AG09319 (cell line): ENCODE results near the gene POLR1D.

ENCODE experiments used
- DNase-seq: peaks from one replicate; pipeline ENCODE4 v3.0.0-alpha.2; 2010; ENCODE audit warnings: low read depth; ENCODE audit errors: extremely low read depth
- CTCF ChIP-seq: IDR thresholded peaks from 2 replicates; pipeline ENCODE4 v1.5.1; 2011; ENCODE audit warnings: low read depth, mild to moderate bottlenecking, inconsistent platforms, low read length, moderate library complexity

POLR1D gene

DNA sequence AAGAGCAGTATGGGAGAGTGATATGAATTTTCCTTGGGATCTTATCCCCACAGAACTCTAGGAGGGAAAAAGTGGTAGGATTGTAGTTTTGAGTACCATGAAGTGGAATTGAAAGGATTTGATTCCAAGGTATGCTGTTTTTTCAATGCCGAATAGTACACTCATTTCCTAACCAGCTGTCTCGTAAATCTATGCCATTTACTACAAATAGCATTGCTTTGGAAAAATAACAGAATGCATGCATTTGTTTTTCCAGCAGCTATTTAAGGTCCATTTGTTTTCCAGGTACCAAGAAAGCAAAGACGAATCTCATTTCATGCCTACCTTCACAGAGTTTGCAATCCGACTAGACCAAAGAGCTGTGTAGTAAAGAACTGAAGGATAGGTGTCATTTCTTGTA, 10.5 kb downstream of the POLR1D start:
- no peak for DNase-seq
- no peak for TF ChIP-seq CTCF

GRCh38 chr13:27632648-27633047, 11.0 kb downstream of the POLR1D start:
- no peak for DNase-seq
- TF ChIP-seq CTCF, result no peak

DNA sequence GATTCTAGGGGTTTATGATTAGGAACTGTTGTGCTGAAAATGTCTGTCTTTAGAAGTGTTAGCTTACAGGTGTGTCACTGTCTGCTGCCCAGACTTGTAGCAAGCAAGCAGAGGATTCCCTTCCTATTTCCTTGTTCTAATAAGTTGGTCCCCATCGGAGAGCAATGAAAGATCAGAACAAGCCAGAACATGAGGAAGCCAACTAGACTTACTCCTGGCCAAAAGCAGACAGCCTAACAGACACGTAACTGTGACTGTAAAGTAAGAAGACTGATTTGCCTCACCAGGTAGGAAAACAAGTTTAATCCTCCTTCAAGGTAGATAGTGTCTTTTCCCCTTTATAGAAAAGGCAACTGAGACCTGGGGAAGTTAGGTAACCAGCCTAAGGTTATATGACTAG, 12.5 kb downstream of the POLR1D start:
- TF ChIP-seq CTCF, result no peak
- DNase-seq, result no peak

DNA sequence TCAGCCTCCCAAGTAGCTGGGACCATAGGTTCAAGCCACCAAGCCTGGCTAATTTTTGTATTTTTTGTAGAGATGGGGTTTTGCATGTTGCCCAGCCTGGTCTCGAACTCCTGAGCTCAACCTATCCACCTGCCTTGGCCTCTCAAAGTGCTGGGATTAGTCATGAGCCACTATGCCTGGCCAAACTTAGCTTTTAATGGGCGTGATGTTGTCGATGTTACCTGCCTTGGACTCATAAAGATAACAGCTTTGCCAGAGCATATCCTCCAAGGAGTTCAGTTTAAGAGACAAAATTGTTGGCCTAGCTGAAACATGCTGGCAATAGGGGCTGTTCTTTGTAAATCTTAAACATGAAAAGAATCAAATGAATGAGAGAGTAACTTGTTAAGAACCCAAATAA, 13.1 kb downstream of the POLR1D start:
- no peak for TF ChIP-seq CTCF
- DNase-seq, result no peak

DNA sequence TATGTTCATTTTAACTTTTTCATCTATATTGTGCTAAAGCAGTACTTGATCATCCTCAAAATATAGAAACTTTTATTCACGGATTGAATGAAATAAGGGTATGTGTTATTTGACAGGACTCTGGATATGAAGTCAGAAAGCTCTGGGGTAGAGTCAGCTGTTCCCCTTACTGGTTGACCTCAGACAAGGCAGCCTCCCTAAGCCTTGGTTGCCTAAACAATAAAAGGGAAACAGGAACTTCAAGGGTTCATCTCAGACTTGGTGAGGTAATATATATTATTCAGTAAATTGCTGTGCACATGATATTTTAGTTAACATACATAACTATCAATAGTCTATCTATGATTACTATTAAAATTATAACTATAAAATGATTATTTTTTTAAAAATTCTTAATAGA, 13.6 kb downstream of the POLR1D start:
- DNase-seq, result no peak
- TF ChIP-seq CTCF, result no peak

- no peak for DNase-seq
- TF ChIP-seq CTCF, result no peak
Measured at GRCh38 chr13:27636589-27637288, 15.0 kb downstream of the POLR1D start.

DNA sequence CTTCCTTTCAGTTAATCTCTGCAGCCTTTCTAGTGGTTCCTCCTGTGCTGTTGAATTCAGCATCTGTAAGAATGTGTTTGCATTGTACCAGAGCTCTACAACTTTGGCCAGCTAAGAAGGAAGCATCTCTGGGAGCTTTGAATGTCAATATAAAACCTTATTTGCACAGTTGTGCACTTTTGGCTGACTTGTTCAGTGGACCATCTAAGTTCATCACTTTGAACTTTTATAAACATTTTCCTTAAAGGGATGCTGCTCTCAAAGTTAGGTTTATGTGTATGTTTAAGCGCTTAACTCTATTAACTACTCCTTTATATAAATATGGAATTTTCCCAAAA, 15.6 kb downstream of the POLR1D start:
- no peak for TF ChIP-seq CTCF
- no peak for DNase-seq
